NCI-H510A (cell line): ENCODE data around the gene EPS8L2.

ENCODE experiments used
- DNase-seq: peaks from one replicate; lab custom pipeline; 2025; lab: John Stamatoyannopoulos, UW

The EPS8L2 gene

GRCh38 chr11:705646-706438 lies at the start of gene EPS8L2:
TSS of gene EPS8L2 (plus strand) at chr11:706231. CDS start at chr11:709408, 3,177 bp downstream.
- no peak for DNase-seq

- DNase-seq = no peak
Observed at GRCh38 chr11:656426-656825, 49.6 kb upstream of the EPS8L2 start.

GRCh38 chr11:656866-657265 lies 49.2 kb upstream of the EPS8L2 start:
- DNase-seq = no peak

- DNase-seq = no peak
Observed at GRCh38 chr11:657691-658126, 48.3 kb upstream of the EPS8L2 start.

GRCh38 chr11:659532-660085 lies 46.4 kb upstream of the EPS8L2 start:
- DNase-seq = no peak

- no peak for DNase-seq
Observed at GRCh38 chr11:660281-660680, 45.8 kb upstream of the EPS8L2 start.

- no peak for DNase-seq
Observed at GRCh38 chr11:660681-661444, 45.2 kb upstream of the EPS8L2 start.

GRCh38 chr11:662689-663274 lies 43.2 kb upstream of the EPS8L2 start:
- no peak for DNase-seq

- DNase-seq = no peak
Observed at GRCh38 chr11:665062-665703, 40.8 kb upstream of the EPS8L2 start.

- no peak for DNase-seq
Observed at GRCh38 chr11:665704-666281, 40.2 kb upstream of the EPS8L2 start.

- no peak for DNase-seq
Observed at GRCh38 chr11:673866-674265, 32.2 kb upstream of the EPS8L2 start.

- DNase-seq = no peak
Observed at GRCh38 chr11:674406-674805, 31.6 kb upstream of the EPS8L2 start.

GRCh38 chr11:678297-678696 lies 27.7 kb upstream of the EPS8L2 start:
- no peak for DNase-seq

- DNase-seq = no peak
Observed at GRCh38 chr11:679271-680207, 26.5 kb upstream of the EPS8L2 start.

GRCh38 chr11:680476-680875 lies 25.6 kb upstream of the EPS8L2 start:
- DNase-seq = no peak

- DNase-seq = no peak
Observed at GRCh38 chr11:680970-681369, 25.1 kb upstream of the EPS8L2 start.

GRCh38 chr11:686451-687243 lies 19.4 kb upstream of the EPS8L2 start:
- DNase-seq = no peak

GRCh38 chr11:687751-688150 lies 18.3 kb upstream of the EPS8L2 start:
- DNase-seq = no peak

- DNase-seq = no peak
Observed at GRCh38 chr11:688681-689080, 17.4 kb upstream of the EPS8L2 start.

GRCh38 chr11:689625-690024 lies 16.4 kb upstream of the EPS8L2 start:
- no peak for DNase-seq
